Hepatic stellate cell (primary cell): Measurements from ENCODE around the gene HS3ST5.
"Not testable (repeated sequence)": the region's sequence is repeated elsewhere in the genome, so short reads cannot be mapped to it uniquely, and the experiment has no call there.

Source experiments
- DNase-seq: peaks from one replicate; pipeline ENCODE4 v3.0.0; 2011; ENCODE audit warnings: low spot score

HS3ST5 gene

GRCh38 chr6:114042267-114043016 lies 300.4 kb downstream of the HS3ST5 start:
- DNase-seq: no peak

- no peak for DNase-seq
These were observed 302.0 kb downstream of the HS3ST5 start for GRCh38 chr6:114040871-114041270.

GRCh38 chr6:114039841-114040240 lies 303.0 kb downstream of the HS3ST5 start:
- DNase-seq: no peak

GRCh38 chr6:114033606-114034005 lies 309.2 kb downstream of the HS3ST5 start:
- DNase-seq: no peak

GRCh38 chr6:114032721-114033120 lies 310.1 kb downstream of the HS3ST5 start:
- DNase-seq: no peak

- no peak for DNase-seq
These were observed 312.1 kb downstream of the HS3ST5 start for GRCh38 chr6:114030767-114031166.

- no peak for DNase-seq
These were observed 318.1 kb downstream of the HS3ST5 start for GRCh38 chr6:114024746-114025145.

- no peak for DNase-seq
These were observed 322.6 kb downstream of the HS3ST5 start for GRCh38 chr6:114020196-114020595.

- DNase-seq: not testable (repeated sequence)
These were observed 325.7 kb downstream of the HS3ST5 start for GRCh38 chr6:114017146-114017545.

- not testable (repeated sequence) for DNase-seq
These were observed 328.7 kb downstream of the HS3ST5 start for GRCh38 chr6:114014106-114014505.

- not testable (repeated sequence) for DNase-seq
These were observed 331.3 kb downstream of the HS3ST5 start for GRCh38 chr6:114011486-114011885.

- DNase-seq: no peak
These were observed 332.3 kb downstream of the HS3ST5 start for GRCh38 chr6:114010540-114010939.

- no peak for DNase-seq
These were observed 333.6 kb downstream of the HS3ST5 start for GRCh38 chr6:114009192-114009591.

GRCh38 chr6:114008331-114008730 lies 334.5 kb downstream of the HS3ST5 start:
- no peak for DNase-seq

GRCh38 chr6:114007516-114007915 lies 335.3 kb downstream of the HS3ST5 start:
- no peak for DNase-seq
